NOMO-1 treated with dmso at 0.1 percent for 144 hours (cell line): ENCODE results near the gene SNF8.
A peak's percentile ranks its signal among the peaks of the same experiment; 100 is the strongest.
"Not testable (repeated sequence)": the region's sequence is repeated elsewhere in the genome, so short reads cannot be mapped to it uniquely, and the experiment has no call there.

Source experiments
- DNase-seq: peaks from one replicate; lab custom pipeline; 2025; ENCODE audit not compliant: unreplicated experiment; lab: John Stamatoyannopoulos, UW

The SNF8 gene

GRCh38 chr17:48944515-48945260 is at the start of gene SNF8:
Gene SNF8, minus strand, starts transcription at chr17:48944842. Its CDS starts 108 bp downstream, at chr17:48944734.
- peak; percentile 84 for DNase-seq

- no peak for DNase-seq
Observed at GRCh38 chr17:48993951-48994350, 49.3 kb upstream of the SNF8 start.

DNA sequence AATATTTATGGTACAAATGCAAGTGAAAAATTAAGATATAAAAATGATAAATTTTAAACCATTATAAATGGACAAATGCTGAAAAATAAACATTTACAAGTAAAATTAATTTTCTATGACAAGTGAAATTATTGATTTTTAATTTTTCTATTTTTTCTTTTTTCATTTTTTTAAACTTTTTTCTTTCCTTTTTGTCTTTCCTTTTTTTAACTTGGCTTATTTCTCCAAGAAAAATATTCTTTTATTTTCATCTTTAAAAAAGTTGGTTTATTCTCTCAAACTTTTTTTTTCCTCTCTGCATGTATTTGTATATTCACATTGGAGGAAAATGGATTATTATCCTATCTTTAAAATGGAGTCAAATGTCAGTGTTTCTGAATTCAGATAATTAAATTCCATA is 48.7 kb upstream of the SNF8 start:
- no peak for DNase-seq

DNA sequence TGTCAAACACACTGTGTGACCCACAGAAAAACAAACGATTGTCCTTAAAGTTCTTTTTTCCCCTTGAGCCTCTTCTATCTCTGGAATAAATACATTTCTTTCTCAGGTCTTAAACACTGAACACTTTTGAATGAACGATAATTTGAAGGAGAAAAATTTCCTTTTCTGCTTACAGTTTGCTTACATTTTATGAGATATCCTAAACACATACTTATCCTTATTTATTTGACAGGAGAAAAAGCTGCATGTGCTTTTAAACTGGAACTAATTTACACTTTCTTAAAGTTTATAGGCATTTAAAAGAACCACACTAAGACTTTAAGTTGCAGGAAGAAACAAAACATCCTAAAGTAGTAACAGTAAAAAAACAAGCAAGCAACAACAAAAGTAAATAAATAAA is 47.8 kb upstream of the SNF8 start:
- no peak for DNase-seq

DNA sequence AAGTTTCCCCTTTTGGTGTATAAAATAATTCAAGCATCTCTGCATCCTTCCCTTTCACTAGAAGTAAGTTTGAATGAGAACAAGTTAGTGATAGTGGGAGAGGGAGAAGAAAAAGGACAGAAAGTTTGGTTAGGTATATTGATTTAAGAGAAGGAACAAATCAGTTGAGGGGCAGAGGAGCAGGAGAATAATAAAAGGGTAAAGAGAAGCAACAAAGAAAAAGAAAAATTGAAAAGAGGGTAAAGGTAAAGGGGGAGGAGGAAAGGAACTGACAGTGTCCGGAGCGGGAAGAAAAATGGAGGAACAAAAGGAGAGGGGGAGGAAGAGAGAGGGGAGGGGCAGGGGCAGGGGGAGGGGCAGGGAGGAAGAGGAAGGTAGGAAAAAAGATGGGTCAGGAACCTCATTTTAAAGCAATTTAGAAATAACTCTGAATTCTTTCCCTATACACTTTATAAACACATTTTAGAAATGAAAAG is 46.3 kb upstream of the SNF8 start:
- no peak for DNase-seq

- DNase-seq = no peak
Observed at GRCh38 chr17:48989100-48989499, 44.5 kb upstream of the SNF8 start.

DNA sequence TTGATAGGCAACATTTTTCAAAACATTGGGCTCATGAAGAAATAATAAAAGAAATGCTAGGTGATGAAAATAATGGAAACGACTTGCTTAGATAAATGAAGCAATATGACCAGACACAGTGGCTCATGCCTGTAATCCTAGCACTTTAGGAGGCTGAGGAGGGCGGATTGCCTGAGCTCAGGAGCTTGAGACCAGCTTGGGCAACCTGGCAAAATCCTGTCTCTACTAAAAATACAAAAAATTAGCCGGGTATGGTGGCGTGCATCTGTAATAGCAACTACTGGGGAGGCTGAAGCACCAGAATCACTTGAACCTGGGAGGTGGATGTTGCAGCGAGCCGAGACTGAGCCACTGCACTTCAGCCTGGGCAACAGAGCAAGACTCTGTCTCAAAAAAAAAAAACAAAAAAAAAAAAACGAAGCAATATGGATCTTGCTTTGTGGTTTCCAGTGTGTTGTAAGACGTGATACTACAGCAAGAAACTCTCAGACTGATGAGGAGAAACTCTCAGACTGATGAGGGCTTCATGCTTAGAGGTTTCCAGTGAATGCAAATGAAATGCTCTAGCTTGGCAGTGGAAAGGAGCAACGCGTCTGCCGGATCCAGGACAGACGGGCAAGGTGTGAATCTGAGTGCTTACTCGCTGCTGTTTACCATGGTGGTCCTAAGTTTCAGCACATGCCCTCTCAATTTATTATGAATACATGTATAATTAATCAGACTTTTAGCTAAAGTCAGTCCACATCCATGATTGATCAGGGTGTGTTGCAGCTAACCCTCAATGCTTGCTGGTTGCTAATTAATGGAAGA is 41.0 kb upstream of the SNF8 start:
- no peak for DNase-seq

GRCh38 chr17:48981927-48982539 is 37.4 kb upstream of the SNF8 start:
- DNase-seq = no peak

DNA sequence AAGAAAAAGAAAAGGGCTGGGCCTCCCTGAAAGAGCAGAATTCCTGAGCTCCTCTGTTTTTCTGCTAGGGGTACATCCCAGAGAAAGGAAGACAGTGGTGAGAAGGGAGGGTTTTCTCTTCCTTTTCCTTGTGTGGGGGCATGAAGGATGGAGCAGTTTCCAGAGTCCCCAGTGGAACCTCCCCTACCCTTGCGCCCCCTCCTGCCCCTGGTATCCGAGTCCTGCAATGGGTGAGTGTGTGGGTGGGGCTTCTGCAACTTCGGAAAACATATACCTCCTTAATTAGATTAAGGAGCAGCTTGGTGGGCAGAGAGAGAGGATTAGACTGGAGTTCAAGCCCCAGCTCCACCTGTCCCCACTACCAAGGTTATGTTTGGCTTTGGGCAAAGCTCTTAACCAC is 29.2 kb upstream of the SNF8 start:
- no peak for DNase-seq

- no peak for DNase-seq
Observed at GRCh38 chr17:48972749-48973097, 28.1 kb upstream of the SNF8 start.

DNA sequence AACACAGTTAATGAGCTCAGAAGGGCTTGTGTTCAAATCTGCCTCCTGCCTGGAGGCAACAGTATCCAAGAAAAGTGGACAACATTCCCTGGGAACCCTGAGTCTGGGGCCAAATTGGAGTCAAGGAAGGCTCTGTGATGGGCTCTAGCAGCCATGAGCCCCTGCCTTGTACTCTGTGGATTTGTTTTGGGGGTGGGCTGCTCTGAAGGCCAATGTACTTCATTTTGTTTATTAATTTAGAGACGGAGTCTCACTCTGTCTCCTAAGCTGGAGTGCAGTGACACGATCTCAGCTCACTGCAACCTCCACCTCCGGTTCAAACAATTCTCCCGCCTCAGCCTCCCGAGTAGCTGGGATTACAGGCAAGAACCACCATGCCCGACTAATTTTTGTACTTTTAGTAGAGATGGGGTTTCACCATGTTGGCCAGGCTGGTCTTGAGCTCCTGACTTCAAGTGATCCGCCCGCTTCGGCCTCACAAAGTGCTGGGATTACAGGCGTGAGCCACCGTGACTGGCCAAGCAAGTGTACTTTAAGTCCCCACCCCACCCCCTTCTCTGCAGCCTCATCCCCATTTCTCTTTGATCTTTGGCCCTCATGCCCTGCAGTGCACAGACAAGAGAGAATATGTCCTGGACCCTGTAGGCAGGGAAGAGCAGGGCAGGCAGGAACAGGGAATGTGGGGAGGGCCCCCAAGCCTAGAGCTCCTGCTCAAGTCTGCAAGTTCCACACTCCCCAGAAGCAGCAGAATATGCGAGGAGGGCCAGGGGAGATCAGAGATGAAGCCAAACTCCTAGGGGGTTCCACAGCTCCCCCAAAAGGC is 26.4 kb upstream of the SNF8 start:
- DNase-seq = no peak

GRCh38 chr17:48970224-48970623 is 25.6 kb upstream of the SNF8 start:
- DNase-seq = no peak

- DNase-seq = no peak
Observed at GRCh38 chr17:48961516-48962233, 17.0 kb upstream of the SNF8 start.

DNA sequence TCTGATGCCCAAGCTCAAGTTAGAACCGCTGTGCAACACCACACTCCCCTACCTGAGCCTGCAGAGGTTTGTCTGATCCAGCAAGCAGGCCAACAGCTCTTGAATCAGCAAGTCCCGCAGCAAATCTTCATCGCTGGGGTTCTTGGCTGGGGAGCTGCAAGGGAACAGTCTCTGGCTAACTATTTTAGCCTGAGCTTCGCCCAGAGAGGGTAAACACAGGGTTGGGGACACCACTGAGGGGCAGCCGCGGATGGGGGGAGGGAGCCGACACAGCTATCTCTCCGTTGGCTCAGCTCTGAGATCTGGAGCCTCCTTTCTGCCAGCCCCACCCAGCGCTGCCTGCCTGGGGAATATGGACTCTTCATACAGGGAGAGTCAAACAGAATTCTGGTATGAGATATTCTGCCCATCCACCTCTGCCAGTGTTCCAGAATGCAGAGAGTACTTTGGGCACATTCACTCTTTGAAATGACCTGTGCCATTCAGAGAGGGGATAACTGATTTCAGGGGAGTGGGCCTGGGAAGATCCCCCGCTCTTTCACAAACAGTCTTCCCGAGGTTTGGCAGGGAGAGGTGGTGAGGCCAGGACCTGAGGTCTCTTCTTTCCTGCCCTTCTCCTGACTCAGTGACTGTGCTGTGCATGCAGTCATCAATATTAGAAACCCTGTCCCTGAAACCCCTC is 16.3 kb upstream of the SNF8 start:
- no peak for DNase-seq

- no peak for DNase-seq
Observed at GRCh38 chr17:48954300-48954755, 9.7 kb upstream of the SNF8 start.

GRCh38 chr17:48952904-48953303 is 8.3 kb upstream of the SNF8 start:
- no peak for DNase-seq

DNA sequence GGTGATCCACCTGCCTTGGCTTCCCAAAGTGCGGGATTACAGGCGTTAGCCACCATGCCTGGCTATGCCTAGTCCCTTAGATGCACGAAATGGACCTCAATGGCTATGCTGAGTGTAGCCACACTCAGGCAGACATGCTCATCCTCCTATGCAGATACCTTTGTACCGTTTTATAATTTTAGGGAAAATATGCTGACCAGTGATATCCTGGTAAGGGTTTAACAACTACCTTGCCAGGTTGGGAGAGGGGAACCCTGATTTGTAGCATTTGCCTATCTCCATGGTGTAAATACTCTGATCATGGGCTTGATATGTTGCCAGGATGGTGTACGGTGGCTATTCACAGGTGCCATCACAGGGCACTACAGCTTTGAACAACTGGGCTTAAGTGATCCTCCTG is 6.9 kb upstream of the SNF8 start:
- DNase-seq = no peak

DNA sequence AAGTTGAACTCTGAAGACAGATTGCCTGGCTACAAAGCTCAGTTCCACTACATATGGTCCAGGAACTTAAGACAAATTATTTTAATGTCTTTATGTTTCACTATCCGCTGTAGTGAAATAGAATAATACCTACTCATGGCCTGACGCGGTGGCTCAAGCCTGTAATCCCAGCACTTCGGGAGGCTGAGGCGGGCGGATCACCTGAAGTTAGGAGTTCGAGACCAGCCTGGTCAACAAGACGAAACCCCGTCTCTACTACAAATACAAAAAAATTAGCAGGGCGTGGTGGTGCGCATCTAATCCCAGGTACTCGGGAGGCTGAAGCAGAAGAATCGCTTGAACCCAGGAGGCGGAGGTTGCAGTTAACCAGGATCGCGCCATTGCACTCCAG is 614 bp upstream of the SNF8 start:
- DNase-seq = not testable (repeated sequence)

DNA sequence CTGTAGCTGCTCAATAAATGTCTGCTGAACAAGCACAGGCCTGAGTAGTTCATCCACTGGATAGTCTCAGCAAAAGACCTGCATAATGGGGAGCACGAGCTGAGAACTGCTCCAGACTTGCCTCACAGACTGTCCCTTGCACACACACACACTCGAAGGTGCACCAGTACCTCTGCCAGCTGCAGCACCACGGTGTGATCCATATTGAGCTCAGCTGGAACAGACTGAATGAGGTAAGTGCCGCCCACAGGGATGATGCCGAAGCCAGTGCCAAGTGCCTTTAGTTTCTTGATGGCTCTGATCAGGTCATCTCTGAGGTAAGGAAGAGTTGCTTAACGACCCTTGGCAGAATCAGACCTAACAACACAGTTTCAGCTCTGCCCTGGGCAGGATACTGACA is 11.6 kb downstream of the SNF8 start:
- DNase-seq = no peak

- no peak for DNase-seq
Observed at GRCh38 chr17:48930435-48930873, 14.2 kb downstream of the SNF8 start.
